Ammon's horn (tissue), 1 donor: ENCODE data around the gene RMND1.

Experiments used
- DNase-seq: peaks from one replicate; pipeline ENCODE4 v3.0.0-alpha.2; 2016; ENCODE audit warnings: low spot score

Gene RMND1

DNA sequence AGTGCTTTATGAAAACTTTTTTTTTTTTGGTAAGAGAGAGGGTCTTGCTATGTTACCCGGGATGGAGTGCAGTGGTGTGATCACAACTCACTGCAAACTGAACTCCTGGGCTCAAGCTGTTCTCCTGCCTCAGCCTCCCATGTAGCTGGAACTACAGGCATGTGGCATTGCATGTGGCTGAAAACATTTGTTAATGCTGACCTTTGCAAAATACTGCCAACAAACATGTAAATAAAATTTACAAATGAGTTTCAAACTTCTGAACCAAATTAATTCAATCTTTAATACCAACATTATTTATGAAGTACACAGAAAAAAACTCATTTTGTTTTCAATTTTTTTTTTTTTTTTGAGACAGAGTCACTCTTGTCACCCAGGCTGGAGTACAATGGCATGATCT, 34.4 kb downstream of the RMND1 start:
- DNase-seq = no peak

DNA sequence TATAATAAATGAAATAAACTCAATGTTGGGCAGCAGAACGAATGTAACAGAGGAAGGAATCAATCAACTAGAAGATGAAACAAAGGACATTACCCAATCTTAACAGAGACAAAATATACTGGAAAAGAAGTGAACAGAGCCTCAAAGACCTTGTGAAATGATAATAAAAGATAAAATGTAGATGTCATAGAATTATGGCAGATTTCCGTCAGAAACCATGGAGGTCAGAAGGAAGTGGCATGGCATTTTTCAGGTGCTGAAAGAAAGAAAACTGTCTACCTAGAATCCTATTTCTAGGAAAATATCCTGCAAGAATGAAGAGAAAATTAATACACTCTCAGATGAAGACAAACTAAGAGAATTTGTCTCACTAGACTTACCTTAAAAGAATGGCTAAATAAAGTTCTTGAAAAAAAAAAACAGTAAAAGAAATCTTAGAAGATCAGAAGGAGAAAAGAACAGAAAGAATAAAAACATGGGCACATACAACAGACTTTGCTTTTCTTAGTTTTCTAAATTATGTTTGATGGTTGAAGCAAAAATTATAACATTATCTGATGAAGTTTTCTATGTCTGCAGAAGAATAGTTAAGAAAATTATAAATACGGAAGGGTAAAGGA, 37.2 kb downstream of the RMND1 start:
- DNase-seq = no peak

DNA sequence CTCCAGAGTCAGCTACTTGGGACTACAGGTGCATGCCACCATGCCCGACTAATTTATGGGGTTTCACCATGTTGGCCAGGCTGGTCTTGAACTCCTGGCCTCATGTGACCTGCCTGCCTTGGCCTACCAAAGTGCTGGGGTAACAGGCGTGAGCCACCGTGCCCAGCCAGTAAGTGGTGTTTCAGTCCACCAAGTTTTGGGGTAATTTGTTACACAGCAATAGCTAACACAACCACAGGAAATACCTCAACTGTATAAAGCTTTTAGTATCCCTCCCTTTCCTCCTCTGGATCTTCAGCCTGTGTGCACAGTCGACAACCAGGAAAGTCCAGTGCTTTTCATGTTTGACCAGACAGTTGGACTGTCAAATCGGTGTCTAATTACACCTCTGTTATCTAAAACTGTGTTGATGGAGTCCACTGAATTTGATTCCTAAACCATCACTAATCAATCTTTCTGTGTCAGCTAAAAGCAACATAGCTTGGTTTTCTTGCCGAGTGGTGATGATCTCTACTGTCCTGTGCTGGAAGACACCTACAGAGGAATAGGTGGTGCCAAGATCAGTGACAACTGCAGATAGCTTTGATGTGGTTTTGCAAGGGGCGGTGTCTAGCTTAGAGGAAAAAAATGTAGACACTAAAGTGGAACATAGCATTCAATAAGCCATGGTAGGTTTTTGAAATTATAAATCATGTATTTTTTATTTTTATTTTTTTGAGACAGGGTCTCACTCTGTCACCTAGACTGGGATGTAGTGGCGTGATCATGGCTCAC, 38.4 kb downstream of the RMND1 start:
- DNase-seq = no peak

DNA sequence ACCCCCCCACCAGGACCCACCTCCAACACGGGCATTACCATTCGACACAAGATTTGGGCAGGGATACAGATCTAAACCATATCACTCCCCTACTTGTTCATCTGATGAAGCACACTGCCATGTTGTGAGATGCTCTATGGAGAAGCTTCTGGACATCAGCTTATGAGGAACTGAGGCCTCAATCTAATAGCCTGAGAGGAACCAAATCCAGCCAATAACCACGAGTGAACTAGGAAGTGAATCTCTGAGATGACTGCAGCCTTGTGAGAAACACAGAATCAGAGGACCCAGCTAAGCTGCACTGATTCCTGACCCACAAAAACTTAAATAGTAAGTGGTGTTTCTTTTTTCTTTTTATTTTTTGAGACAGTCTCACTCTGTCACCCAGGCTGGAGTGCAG, 39.0 kb downstream of the RMND1 start:
- no peak for DNase-seq

DNA sequence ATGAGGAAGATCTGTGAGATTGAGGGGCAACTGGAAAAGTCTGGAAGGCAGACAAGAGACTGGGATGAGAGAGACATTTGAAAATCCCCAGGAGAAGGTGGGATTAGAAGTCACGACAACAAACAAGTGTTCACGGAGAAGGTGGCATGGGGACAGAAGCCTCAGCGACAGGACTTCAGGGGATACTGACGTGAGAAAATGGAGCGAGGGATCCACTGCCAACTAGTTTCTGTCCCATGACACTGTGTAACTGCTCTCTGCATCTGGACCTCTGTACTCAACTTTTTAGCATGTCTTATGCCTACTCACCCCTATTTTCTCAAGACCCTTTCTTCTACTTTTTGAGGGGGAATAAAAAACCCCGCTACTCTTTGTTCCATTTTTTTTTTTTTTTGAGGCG, 42.2 kb downstream of the RMND1 start:
- DNase-seq = no peak

DNA sequence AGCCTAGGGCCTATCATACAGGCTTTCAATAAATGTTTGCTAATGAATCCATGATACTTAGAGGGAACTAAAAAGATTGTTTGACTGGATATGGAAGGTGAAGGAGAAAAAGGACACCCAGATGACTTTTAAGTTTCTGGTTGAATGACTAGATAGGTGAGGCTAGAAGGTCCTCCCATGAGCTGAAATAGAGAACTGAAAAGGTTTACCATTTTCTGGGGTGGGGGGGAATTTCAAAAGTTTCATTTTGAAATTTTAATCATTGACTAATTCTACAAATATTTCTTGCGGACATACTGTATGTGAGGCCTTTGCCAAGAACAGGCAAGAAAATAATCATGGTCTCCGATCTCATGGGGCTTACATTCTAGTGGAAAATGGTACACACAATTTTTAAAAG, 42.7 kb downstream of the RMND1 start:
- no peak for DNase-seq

DNA sequence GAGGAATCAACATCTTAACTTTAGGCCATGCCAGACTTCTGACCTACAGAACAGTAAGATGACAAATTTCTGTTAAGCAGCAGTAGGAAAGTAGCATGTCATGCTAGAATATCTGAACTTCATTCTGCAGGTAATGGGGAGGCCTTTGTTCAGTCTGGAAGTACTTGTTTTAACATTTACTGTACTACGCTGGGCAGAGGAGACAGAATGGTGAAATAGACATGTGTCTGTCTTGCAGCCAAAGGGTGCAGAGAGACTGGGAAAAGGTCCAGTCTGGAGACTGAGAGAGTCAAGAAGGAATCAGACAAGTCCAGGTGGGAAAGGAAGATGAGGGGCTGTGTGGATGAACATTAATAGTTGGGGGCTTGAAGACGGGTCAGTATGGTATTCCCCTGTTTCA, 43.1 kb downstream of the RMND1 start:
- DNase-seq = no peak

DNA sequence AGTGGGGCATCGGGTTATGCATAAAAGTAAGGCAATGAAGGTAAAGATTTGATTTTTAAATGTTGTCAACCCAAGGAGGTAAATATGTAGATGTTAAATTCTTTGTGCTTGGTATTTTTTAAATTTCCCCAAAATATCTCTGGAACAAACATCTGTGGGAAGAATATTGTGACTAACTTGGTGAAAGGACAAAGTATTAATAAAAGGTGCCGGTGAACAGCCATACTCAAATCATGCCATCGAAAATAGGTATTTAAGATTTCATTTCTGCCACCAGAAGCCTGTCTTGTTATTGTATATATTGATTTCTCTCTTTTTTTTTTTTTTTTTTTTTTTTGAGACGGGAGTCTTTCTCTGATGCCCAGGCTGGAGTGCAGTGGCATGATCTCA, 48.0 kb downstream of the RMND1 start:
- DNase-seq = no peak

DNA sequence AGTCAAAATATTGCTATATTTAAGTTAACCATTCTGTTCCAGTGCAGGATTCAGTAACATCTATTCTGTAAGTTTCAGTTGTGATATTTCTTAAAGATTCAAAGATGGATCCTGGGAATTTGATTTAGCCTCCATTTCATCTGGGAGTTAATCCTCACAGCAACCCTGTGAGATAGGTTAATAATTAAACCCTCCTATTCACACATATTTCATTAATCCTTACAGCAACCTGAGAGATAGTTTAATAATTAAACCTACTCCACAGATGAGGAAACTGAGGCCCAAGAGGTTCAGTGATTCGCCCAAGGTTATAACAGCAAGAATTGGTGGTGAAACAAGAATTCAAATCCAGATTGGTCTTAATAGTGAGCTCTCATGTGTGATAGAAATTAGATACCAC, 49.7 kb downstream of the RMND1 start:
- DNase-seq = no peak

DNA sequence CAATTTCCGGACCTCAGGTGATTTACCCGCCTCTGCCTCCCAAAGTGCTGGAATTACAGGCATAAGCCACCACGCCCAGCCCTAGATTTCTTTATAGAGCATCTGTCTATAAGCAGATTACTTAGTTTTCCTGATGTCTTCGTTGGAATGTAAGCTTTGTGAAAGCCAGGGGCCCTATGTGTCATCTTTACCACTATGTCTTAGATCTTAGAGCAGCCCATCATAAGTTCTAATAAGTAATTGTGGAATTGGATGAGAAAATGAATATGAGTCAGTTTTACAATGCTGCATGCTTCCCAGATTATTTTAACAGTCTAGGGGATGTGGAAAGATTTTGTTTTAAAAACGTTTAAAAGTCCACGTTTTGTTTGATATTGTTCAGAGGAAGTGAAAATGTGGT, 51.5 kb downstream of the RMND1 start:
- DNase-seq = no peak

DNA sequence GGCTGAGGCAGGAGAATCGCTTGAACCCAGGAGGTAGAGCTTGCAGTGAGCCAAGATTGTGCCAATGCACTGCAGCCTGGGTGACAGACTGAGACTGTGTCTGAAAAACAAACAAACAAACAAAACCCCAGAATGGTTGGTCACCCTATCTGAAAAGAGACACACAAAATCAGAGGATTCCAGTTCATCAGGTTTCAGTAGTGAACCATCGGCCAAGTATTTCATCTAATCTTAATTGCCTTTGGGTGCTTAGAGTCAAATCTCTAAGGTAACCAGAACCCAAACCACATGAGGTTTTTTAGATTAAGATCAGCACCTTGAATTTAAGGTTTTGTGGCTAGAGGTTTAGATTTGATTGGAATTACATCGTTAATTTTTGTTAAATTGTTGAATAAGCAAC, 52.2 kb downstream of the RMND1 start:
- no peak for DNase-seq

DNA sequence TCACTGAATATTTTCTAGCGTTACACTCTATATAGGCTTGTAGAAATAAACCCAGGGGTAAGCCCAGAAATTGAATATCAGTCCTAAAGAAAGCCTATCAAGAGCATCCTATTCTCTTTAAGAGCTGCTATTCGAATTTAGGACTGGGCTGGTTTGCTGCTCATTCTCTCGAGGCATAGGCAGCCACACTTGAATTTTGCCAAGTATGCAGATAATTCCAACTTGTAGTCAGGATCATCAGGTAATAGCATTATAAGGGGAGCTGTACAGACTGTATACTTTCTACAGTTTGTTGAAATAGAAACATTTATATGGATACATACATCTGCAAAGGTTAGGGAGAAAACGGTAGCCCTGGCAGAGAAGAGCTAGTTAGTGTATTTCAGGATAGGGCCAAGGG, 58.5 kb downstream of the RMND1 start:
- DNase-seq = no peak

DNA sequence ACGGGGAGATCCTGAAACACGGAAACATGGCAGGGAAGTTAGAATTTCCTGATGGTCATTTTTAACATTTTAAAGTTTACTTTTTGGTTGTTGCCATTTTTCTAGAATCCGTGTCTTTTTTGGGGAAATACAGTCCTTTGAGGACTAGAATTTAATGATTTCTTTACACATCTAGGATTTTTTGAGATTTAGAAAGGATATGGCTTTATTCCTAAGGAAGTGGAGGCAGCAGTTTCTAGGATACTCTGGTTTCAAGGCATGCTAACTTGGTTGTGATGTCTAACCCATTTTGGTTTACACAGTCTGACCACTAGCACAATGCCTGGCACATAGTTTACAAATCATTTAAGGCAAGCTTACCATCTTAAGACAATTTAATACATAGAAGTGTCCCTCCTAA, 59.5 kb downstream of the RMND1 start:
- no peak for DNase-seq

DNA sequence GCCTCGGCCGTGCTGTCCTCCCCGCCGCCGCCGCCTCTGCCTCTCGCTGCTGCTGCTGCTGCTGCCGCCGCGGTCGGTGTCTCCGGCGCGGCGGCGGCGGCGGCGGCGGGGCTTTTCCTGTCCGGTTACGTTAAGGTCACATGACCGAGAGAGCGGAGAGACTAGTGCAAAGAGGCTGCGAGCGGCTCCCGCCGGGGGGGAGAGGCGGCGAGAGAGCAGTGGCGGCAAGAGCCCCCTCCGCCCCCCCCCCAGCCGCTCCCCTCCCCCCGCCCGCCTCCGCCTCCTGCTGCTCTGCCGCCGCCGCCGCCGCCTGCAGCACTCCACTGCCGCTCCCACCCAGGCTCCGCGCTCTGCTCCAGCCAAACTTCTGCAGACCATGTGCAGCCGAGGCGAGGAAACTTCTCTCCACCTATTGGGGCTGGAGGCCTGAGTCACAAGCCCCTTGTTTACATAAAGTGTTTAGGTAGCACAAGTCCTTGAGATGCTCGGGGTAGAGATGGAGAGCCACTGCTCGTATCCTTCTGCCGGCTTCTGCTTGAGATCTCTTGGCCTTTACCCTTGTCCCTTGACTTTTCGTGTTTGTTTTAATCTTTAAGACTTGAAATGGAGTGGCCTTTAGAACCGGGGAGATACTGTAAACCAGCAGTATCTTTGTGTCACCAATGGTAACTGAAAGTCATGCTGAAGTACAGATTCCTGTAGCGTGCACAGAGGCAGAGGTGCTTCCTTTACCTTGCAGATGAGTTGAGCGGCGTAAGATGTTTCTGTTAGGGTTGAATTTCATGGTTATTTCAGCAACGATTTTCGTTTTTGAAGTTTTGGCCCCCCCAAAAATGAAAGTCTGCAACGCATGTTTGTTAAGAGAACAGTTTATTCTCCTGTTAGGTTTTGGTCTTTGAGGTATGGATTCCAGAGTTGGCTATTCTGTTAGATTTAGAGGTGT, 60.2 kb downstream of the RMND1 start, which contains the start of gene ZBTB2:
Gene ZBTB2 (minus strand): TSS at position 89 of the 943 bp plus-strand sequence. CDS start 17,922 bp downstream, outside the sequence.
- DNase-seq = peak; percentile 74

DNA sequence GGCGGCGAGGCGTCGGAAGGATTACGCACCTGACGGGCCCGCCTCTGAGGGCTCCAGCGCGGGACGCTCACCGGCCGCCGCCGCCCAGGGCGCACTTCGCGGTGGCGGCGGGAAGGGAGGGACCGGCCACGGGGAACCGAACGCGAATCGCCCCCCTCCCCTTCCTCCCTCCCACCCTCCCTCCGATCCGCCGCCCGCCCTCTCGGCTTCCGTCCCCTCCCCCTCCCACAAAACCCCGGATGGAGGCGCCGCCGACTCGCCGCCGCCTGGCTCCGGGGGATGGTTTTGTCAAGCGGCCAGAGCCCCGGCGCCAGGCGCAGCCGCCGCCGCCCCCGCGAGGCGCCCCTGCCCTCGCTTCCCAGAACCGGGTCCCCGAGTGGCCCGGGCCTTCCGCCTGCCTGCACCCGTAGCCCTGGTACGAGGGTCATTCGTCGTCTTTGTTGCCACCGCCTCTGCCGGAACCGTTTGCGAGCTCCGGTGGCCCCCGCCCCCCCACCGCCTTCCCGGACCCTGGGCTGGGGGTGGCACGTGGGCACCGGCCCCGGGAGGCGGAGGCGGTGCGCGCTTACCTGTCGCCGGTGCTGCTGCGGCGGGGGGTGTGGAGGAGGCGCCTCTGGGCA, 61.0 kb downstream of the RMND1 start:
- peak; percentile 55 for DNase-seq

DNA sequence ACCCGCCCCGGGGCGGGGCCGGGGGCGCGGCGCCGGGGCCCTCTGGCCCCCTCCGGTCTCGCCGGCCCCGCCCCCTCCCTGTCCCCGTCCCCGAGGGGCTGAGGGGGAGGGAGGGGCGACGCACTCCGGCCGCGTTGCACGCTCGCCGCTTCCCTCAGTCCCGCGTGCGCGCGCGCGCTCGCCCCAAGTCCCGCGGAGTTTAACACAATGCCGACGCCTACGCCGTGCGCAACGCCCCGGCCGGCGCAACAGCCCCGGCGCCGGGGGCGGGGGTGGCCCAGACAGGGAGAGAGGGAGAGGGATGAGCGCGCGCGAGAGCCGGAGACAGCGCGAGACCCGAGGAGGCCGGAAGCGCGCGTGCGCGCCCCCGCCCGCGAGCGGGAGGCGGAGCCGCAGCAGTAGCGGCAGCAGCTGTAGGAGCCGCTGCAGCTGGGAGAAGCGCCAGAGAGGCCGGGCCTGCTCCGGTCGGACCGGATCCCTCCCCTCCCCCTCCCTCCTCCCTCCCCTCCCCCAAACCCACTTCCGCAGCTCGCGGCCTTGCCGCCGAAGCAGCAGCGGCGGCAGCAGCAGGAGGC, 61.6 kb downstream of the RMND1 start:
- peak; percentile 97 for DNase-seq

DNA sequence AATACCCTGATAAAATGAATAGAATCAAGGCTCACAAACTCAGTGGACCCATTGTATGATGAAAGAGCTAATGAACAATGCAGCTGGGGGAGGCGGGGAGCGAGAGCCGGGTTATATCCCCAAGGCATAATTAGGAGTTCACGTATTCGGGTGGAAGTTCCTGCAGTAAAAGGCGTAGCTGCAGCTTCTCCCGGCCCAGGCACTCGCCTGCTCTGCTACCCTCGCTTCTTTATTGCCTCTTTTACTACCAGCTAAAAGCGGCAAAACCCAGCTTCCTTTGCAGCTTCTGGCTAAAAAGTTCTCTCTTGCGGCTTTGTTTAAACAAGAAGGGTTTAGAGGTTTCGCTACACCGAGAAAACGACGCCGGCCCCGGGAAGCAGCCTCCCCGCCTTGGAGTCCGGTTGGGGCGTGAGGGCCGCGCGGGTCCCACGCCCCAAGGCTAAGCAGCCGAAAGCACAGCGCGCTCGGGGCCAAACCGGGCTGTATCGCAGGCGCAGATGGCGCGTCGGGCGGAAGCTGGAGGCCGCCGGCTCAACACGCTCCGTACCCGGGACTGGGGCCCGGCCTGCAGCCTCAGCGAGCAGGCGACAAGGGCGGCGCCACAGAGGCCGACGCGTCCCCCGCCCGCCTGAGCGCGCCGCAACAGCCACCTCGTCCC, 62.2 kb downstream of the RMND1 start:
- DNase-seq = peak; percentile 74

DNA sequence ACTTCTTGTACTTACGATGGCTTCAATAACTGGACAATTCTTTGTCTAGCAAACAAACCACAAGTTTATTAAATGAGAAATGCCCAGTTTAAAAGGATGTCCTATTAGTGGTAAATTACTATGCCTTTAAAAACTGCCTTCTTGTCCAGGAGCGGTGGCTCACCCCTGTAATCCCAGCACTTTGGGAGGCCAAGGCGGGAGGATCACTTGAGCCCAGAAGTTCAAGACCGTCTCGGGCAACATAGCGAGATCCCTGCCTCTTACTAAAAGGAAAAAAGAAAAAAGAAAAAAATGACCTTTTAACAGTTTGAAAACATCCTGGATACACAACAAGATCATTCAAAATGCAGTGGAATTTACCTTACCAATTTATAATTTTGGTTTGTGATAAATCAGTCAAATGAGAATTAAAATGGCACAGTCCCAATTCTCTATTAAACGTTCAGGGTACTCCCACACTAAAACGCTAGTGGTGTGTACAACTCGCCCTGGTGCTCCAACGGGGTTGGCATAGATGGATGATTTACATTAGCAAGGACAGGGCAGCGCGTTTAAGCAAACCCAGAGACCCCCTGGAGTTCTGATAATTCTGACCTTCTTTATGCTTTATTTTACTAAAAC, 62.8 kb downstream of the RMND1 start:
- no peak for DNase-seq

DNA sequence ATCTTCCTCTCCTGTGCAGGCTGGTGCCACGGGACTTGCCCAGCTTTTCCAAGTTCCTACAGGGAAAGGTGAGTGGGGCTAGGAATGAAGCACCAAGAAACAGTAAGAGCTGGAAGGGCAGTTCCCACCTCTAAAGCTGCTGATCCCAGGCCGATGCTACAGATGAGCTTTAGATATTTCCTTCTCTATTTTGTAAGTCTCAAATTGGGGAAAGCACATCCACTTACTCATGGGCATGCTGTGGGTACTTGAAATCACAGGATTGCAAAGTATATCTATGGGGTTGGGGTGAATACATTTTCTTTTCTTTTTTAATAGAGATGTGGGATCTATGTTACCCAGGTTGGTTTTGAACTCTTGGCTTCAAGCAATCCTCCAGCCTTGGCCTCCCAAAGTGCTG, 63.7 kb downstream of the RMND1 start:
- DNase-seq = no peak

DNA sequence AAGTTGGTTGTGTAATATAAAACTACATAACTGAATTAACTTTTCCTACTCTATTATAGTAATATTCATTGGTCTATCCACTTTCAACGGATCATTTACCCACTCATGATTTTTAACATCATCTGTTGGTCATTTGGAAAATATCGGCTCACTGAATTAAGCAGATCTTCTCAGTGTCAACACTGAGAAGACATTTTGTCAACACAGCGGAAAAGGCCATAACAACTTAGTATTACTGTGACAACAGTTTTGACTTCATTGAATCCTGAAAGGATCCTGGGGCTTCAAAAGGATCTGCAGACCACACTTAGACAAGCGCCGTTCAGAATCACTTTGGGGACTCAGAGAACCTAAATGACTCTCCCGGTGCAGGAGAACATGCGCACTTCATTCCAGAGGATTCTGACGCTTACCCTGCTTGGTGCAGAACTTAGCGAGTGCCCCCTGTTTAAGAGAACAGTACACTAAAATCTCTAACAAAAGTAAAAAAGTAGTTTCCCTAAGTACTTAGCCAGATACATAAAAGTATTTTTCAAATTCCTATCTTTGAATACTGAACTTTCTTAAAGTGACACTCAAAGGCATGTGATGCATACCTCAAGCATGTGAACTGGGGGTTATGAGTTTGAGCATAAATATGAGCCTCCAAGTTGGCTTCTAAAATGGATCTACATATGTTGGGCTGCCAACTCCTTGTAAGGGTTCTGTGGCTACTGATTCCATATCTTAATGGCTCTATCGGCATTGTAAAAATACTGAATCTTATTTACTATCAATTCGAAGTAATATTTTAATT, 64.6 kb downstream of the RMND1 start:
- no peak for DNase-seq
